Measurements from ENCODE around the gene TMPRSS7.
A peak's percentile ranks its signal among the peaks of the same experiment; 100 is the strongest.

Gene TMPRSS7

DNA sequence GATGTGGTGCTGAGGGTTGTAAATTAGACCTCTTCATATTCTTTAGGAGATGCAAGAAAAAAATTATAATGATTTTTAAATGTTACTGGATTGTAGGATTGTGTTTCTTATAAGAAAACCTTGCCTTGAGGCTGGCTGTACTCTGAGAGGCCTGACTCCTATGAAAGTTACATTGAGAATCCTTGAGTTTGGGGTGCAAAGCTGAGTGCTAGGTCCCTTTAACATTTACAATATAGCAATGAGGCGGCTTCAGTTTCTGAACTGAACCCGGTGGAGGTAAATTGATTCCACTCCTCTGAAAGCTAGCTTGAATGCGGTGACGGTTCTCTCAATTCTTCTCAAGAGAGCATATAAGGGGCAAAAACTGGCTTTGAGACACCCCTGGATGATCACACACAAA lies at the start of gene TMPRSS7:
Gene TMPRSS7, plus strand, starts transcription at position 301 of the 400 bp plus-strand sequence. CDS start 110 bp downstream, outside the sequence.
- no peak for DNase-seq

DNA sequence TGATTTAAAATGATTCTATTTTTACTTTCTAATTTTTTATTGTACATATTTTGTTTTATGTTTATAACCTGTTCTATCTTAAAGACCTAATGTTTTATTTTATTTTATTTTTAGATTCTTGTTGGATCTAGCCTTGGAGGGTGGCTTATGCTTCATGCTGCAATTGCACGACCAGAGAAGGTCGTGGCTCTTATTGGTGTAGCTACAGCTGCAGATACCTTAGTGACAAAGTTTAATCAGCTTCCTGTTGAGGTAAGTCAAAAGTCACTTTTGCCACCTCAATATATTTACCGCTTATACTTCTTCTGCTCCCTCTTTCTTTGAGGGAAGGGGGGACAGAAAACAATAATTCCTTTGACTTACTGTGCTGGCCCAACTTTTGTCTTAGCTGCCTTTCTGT lies 47.7 kb upstream of the TMPRSS7 start:
- no peak for DNase-seq

DNA sequence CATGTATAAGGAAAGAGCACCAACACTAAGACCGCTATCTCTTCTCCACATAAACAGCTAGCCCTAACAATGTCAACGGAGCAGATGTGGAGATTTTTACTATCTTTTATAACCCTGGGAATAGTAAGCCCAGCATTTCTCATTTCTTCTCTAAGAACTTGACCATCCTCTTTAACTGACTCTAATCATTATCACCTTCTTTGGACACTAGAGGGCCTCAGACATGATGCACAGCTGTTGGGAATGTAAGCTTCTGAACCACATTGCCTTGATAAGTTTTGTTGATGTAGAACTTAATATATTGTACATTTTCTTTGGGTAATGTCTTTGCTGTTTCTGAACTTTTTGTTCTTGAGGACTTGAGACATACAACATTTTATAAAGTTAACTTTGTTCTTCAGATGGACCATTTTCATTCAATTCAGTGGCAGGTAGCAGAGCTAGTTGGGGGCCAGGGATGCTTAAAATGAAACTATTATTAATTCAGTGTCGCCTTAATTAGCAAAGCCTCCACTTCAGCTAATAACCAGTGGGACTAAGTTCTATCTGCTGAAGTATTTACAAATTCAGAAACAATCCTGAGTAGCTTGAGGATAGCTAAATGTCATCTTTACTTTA lies 45.4 kb upstream of the TMPRSS7 start:
- no peak for DNase-seq

GRCh38 chr3:111993038-111993437 lies 41.5 kb upstream of the TMPRSS7 start:
- DNase-seq, result no peak

- DNase-seq, result peak; percentile 12
These were observed 35.7 kb upstream of the TMPRSS7 start, which contains the start of gene TAGLN3 for GRCh38 chr3:111998636-111999483. Gene TAGLN3 (plus strand): TSS chr3:111998922. CDS start chr3:111999423, 501 bp downstream.

GRCh38 chr3:111999484-112000324 lies 34.8 kb upstream of the TMPRSS7 start:
- no peak for DNase-seq

DNA sequence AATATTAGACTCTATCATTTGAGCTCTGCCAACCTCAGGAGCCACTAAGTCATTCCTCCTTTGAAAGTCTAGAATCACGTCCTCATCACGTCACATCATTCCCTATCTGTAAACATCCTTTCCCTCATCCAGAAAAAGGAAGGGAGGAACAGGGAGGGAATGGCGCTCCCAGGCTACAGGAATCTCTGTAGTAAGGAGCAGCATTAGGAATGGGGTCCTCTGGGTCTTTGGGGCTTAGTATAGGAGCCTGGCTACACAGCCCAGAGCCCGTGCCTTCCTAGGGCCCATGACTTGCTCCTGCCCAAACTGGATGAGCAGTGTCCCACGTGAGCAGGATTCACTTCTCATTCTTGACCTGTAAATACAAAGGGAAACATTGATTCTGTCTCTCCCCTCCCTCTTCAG lies 34.2 kb upstream of the TMPRSS7 start:
- DNase-seq, result no peak

GRCh38 chr3:112000966-112001365 lies 33.6 kb upstream of the TMPRSS7 start:
- no peak for DNase-seq

DNA sequence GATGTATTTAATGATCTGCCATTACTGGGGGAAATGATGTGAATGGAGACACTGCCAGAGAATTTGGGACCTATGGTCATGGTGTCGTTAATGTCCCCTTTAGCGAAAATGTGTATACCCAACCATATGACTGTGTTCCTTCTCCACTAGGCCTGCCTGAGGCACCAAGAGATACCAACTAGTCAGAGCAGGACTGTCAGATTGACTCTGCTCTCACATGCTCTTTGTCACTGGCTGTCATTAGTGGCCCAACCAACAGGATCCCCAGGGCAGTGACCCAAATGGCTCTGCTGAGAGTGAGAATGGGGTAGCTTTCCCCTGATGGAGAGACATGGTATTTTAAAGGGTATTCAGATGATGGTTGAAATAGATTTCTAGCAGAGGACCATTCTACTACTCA lies 33.0 kb upstream of the TMPRSS7 start:
- DNase-seq, result no peak

GRCh38 chr3:112002096-112002971 lies 32.2 kb upstream of the TMPRSS7 start:
- peak; percentile 58 for DNase-seq

DNA sequence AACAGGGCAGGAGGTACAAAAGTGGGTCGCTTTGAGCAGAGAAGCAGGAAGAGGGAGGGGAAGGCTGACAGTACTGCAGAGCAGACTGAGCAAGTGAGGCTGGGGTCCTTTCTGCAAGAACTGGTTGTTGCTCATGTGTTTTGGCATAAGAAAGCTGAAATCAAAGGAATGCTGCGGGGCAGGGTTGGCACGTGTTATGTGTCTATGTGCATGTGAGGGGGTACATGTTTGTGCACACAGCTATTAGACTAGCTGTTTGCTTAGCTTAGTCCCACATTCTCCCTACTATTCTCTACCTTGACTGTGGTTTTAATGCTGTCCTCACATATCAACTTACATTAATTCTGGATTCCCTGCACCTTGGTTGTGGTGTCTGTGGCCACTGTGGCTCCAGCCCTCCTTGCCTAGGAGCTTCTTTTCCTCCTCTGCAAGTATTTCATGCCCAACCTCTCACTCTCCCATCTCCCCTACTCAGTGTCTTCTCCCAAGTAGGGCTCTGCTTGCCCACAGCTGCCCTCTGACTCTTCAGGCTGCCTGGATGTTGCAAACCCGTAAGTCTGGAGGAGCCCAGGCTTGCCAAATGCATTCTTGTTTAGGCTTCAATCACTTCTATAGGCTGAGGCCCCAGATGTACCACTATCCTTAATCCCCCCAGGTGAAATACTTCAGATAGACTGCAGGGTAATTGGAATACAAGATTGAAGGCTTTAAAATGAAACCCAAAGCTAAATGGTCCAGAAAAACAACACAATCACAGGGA lies 31.0 kb upstream of the TMPRSS7 start:
- DNase-seq, result no peak

DNA sequence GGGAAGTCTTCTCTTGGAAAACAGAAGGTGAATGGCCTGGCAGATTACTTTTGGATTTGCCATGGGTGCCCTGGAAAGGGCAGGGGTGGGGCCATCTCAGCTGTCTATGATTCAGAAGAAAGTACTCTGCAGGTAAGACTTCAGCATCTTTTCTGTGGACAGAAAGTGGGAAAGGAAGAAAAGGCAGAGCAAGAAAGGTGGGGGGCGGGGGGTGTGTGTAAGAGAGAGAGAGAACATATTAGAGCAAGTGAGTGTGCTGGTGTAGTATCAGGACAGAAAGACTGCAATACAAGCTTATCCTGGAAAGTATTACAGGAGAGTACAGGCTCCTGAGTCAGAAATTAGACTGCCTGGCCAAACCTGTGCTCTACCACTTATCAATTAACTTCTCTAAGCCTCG lies 30.3 kb upstream of the TMPRSS7 start:
- DNase-seq, result no peak

DNA sequence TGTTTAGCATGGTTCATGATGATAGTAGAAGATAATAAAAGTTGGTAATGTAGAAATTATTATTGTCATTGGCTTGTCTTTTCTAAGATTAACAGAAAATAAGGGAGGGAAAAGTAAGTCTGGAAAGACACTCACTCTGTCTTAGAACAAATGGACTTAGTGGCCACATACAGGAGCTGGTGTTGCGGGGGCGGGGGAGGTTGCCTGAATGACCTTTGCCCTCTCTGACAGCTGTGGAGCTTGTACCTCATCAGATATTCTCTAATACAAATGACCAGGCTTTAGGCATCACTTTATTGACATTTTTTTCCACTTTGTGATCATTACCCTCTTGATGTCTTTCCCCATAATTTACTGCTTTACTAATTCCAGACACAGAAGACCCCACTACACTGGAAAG lies 29.9 kb upstream of the TMPRSS7 start:
- no peak for DNase-seq

DNA sequence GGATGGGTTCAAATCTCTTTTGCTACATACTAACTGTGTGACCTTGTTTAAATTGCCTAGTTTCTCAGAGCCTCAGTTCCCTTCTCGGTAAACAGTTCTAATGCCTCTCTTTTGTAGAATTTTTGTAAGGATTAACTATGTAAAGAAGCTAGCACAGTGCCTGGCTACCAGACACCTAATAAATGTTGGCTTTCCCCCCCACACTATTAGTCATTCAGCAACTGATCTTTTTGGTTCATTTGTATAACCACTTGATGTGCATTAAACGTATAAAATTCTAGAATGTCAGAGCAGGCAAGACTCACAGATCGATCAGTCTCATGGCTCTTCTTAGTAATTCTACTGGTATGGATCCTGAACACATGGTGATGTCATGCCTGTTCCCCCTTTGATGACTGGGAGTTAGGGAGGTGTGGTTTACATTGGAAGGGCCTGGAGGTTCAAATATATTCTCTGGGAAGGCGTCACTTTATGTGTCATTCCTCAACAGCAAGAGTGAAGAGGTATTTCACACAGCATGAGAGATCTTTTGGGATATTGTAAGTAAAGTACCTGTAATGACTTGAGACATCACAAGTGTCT lies 29.4 kb upstream of the TMPRSS7 start:
- DNase-seq, result no peak

DNA sequence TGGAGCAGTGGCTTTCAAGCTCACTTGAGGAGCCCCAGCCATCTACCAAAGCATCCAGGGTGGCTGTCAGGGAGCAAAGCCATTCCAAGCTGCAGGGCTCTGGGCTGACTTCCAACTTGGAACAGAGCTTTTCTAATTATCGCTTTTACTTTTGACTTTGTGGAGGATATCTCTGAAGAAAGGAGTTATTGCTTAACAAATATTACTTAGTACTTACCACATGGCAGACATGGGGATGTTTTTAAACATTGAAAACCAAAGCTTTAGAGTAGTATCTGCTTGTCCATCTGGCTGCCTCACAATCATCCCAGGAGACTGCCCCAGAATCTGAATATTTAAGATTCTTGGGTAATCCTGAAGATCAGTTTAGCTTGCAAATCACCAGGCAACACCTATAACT lies 26.9 kb upstream of the TMPRSS7 start:
- no peak for DNase-seq

- no peak for DNase-seq
These were observed 24.9 kb upstream of the TMPRSS7 start for GRCh38 chr3:112009670-112010069.

GRCh38 chr3:112010636-112011035 lies 23.9 kb upstream of the TMPRSS7 start:
- no peak for DNase-seq

GRCh38 chr3:112011376-112011940 lies 23.1 kb upstream of the TMPRSS7 start:
- no peak for DNase-seq

- DNase-seq, result no peak
These were observed 22.1 kb upstream of the TMPRSS7 start for GRCh38 chr3:112012205-112012992.

Measured in activated naive CD4-positive, alpha-beta T cell treated with anti-CD3 and anti-CD28 coated beads, Interleukin-2, amount 50 U/mL, for 16 hours (primary cell).